ENCODE data around the gene IQSEC1. TPM values are rescaled to one million over a fixed set of nuclear protein-coding genes. Genes with fewer than 3 reads are reported as not detected.

Gene IQSEC1
- polyA plus RNA-seq, 1 experiment = 4.8 TPM

DNA sequence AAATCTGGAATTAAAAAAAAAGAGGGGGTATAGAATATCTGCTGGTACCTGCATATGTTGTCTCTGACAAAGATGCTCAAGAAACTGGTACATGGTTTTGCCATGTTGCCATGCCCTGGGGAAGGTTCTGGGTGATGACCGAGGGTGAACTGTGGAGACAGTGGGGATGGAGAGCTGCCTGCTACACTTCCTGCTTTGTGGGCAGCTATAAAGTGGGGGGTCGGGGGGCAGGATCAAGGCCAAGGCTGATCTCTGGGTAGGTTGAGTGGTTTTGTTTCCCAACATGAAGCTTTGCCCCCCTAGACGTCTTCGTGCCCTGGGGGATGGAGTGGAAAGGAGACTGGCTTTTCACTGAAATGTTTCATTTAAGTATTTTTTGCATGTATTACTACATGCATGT, 74.6 kb downstream of the IQSEC1 start:
- POLR2A ChIA-PET = no interaction called here
- Histone ChIP-seq H3K36me3 (ENCODE audit: control insufficient read depth, insufficient read depth, low read length) (no peaks in the 10 kb centered on the region), H3K4me3 (ENCODE audit: low read depth, low read length) (no peak overlapping the region), H3K27me3 (ENCODE audit: control insufficient read depth, insufficient read depth, low read length) (peaks cover 2% of the 10 kb centered on the region; the same call in 1 of the 2 replicates)
- DNase-seq (ENCODE audit: low read depth) = no peak
- CTCF ChIA-PET = interaction anchor here (1.1 to 1.2 kb wide), 2 partner anchors 15 to 131 kb away, joined by 3 read pairs; no protein-coding TSS in a partner anchor
- TF ChIP-seq, protein P1, sequence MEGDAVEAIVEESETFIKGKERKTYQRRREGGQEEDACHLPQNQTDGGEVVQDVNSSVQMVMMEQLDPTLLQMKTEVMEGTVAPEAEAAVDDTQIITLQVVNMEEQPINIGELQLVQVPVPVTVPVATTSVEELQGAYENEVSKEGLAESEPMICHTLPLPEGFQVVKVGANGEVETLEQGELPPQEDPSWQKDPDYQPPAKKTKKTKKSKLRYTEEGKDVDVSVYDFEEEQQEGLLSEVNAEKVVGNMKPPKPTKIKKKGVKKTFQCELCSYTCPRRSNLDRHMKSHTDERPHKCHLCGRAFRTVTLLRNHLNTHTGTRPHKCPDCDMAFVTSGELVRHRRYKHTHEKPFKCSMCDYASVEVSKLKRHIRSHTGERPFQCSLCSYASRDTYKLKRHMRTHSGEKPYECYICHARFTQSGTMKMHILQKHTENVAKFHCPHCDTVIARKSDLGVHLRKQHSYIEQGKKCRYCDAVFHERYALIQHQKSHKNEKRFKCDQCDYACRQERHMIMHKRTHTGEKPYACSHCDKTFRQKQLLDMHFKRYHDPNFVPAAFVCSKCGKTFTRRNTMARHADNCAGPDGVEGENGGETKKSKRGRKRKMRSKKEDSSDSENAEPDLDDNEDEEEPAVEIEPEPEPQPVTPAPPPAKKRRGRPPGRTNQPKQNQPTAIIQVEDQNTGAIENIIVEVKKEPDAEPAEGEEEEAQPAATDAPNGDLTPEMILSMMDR (IDR thresholded peaks at IDR 0.05; ENCODE audit: insufficient read depth, low read depth, low read length) = no peak

DNA sequence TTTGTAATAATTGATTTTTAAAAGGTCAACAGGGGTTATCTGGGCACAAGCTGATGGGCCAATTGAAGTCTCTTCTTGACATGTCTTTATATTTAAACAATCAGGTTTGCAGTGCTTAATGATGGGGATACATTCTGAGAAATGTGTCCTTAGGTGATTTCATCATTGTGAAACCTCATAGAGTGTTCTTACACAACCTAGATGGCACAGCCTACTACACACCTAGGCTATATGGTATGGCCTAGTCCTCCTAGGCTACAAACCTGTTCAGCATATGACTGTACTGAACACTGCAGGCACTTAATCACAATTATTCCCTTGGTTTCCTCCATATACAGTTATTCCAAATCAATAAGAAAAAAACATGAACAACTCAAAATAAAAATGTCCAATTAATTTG, 75.8 kb downstream of the IQSEC1 start:
- ChIA-PET POLR2A (no interaction called here), CTCF (no interaction called here)
- H3K36me3 ChIP-seq (ENCODE audit: control insufficient read depth, insufficient read depth, low read length) = no peaks in the 10 kb centered on the region
- TF ChIP-seq, protein P1 (IDR thresholded peaks at IDR 0.05; ENCODE audit: insufficient read depth, low read depth, low read length) = no peak
- 0 out of 2 replicates have a peak, but pooled peaks cover 1% of the 10 kb centered on the region for H3K27me3 ChIP-seq (ENCODE audit: control insufficient read depth, insufficient read depth, low read length)
- H3K4me3 ChIP-seq (ENCODE audit: low read depth, low read length) = no peak overlapping the region
- no peak for DNase-seq (ENCODE audit: low read depth)

DNA sequence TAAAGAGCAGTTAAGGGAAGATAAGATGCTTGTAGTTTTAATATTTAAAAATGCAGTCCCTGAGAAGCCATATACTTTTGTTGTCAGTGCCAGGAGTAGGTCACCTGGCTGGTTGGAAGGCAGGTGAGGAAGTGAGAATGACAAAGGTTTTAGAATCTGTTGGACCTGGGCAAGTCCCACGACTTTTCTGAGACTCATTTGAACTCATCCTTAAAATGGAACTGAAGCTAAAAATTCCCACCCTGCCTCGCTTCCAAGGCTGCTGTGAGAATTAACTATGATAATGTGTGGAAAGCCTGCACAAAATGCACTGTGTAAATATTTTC, 77.1 kb downstream of the IQSEC1 start:
- TF ChIP-seq, protein P1 (IDR thresholded peaks at IDR 0.05; ENCODE audit: insufficient read depth, low read depth, low read length) = no peak
- DNase-seq (ENCODE audit: low read depth) = no peak
- Histone ChIP-seq H3K4me3 (ENCODE audit: low read depth, low read length) (no peak overlapping the region), H3K27me3 (ENCODE audit: control insufficient read depth, insufficient read depth, low read length) (0 out of 2 replicates have a peak, but pooled peaks cover 1% of the 10 kb centered on the region), H3K36me3 (ENCODE audit: control insufficient read depth, insufficient read depth, low read length) (no peaks in the 10 kb centered on the region)
- POLR2A ChIA-PET = no interaction called here
- CTCF ChIA-PET = interaction anchor here (1.2 to 5.0 kb wide), 8 partner anchors 8 to 134 kb away, joined by 3 to 38 read pairs (median 5); no protein-coding TSS in a partner anchor

DNA sequence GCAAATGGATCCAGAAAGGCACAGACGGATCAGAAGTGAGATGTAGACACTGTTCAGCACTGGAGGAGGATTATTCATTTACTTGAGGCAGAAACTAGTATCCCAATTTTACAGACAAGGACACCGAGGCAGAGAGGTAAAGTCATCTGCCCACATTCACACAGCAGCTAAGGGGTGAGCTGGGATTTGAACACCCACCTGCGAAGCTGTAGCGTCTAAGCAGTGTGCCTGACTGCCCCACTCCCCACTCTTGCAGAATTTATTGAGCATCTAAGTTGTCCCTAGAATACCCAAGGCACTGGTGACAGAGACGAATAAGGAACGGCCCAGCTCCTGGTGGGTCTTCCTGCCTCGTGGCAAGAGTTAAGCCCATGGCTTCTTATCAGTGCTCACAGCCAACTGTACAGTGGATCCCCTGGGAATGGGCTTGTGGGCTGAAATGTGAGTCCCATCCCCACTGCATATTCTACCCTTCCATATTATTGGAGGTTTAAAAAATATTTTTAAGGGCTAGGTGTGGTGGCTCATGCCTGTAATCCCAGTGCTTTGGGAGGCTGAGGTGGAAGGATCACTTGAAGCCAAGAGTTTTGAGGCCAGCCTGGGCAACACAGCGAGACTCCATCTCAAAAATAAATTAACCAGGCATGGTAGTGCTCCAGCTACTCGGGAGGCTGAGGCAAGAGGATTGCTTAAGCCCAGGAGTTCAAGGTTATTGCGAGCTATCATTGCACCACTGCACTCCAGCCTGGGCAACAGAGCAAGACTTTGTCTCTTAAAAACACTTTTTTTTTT, 77.6 kb downstream of the IQSEC1 start:
- Histone ChIP-seq H3K27me3 (ENCODE audit: control insufficient read depth, insufficient read depth, low read length) (0 out of 2 replicates have a peak, but pooled peaks cover 1% of the 10 kb centered on the region), H3K4me3 (ENCODE audit: low read depth, low read length) (no peak overlapping the region), H3K36me3 (ENCODE audit: control insufficient read depth, insufficient read depth, low read length) (no peaks in the 10 kb centered on the region)
- no peak for DNase-seq (ENCODE audit: low read depth)
- ChIA-PET CTCF (interaction anchor here (0.7 to 5.0 kb wide), 17 partner anchors 9 to 134 kb away, joined by 3 to 38 read pairs (median 4); no protein-coding TSS in a partner anchor), POLR2A (no interaction called here)
- TF ChIP-seq, protein P1 (IDR thresholded peaks at IDR 0.05; ENCODE audit: insufficient read depth, low read depth, low read length) = no peak

DNA sequence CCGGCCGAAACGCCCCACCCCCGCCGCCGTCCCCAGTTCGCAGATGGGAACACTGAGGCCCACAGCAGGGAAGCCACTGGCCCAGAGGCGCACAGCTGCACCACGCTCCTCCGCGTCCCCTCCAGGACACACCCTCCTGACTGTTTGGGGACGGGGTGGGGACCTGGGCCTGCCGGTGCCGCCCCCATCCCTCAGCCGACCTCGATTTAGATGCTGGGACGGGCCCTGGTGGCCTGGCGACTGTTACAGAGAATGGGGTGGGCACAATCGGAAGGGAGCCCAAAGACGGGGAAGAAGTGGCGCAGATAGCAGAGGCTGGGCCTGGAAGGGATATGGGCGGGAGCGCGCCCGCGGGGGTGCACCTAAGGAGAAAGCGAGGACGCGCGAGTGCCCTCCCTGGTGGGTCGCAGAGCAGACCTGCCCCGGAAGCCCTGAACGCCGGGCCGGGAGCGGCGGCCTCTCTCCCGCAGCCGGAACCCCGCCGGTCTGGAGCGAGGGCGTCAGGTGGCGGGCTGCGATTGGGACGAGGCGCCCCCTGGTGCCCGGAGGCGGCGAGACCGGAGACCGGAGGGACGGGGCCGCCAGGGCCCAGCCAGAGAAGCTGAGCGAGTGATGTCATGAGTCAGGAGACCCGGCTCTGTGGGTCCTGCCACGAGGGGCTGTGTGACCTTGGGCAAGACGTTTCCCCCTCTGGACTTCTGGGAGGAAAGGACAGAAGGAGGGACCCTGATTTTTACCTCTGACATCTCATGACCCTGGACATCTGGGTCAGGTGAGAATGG, 78.4 kb downstream of the IQSEC1 start:
- TF ChIP-seq, protein P1 (IDR thresholded peaks at IDR 0.05; ENCODE audit: insufficient read depth, low read depth, low read length) = peak; percentile 85
- Histone ChIP-seq H3K36me3 (ENCODE audit: control insufficient read depth, insufficient read depth, low read length) (no peaks in the 10 kb centered on the region), H3K27me3 (ENCODE audit: control insufficient read depth, insufficient read depth, low read length) (no peaks in the 10 kb centered on the region), H3K4me3 (ENCODE audit: low read depth, low read length) (peak overlapping the region; percentile 76)
- peak; percentile 34 for DNase-seq (ENCODE audit: low read depth)
- CTCF ChIA-PET = interaction anchor here (0.7 to 5.0 kb wide), 18 partner anchors 10 to 133 kb away, joined by 3 to 38 read pairs (median 4); no protein-coding TSS in a partner anchor
- POLR2A ChIA-PET = no interaction called here

Data from BJ (cell line).